Pancreas (tissue), 10 donors: ENCODE results near the gene HOXC4. TPM values are rescaled to one million over a fixed set of nuclear protein-coding genes. Genes with fewer than 3 reads are reported as not detected.
A peak's percentile ranks its signal among the peaks of the same experiment; 100 is the strongest.

Experiments used
- ATAC-seq, 4 donors: fragments of 200-7000 bp; cut with Tn5 transposase; one replicate each; pipeline versions ENCODE4 v1.8.0 to v1.9.1; 2020; ENCODE audit warnings: mild to moderate bottlenecking in 4 of 4, moderate library complexity in 4 of 4
- DNase-seq, 6 donors: peaks; one replicate each; pipeline ENCODE4 v3.0.0-alpha.2; 2020
- FAIRE-seq: peaks from 2 replicates; lab custom pipeline; 2012; peaks lifted over from hg19 to GRCh38; lab: Jason Lieb, UNC
- H3K27ac ChIP-seq, 4 donors: fragments of 200-600 bp; sonication (generic); 1 replicate in 3 of 4; 2 replicates in 1 of 4; pipeline versions ENCODE4 v1.5.0 to v1.8.0; 2020
- H3K27me3 ChIP-seq, 4 donors: fragments of 200-600 bp; one replicate each; pipeline ENCODE4 v1.8.0; 2021
- H3K36me3 ChIP-seq, 3 donors: fragments of 200-600 bp; sonication (generic) in 1 of 3; one replicate each; pipeline versions ENCODE4 v1.5.0 to v1.8.0; 2020 to 2021
- H3K4me1 ChIP-seq, 3 donors: fragments of 200-600 bp; one replicate each; pipeline ENCODE4 v1.8.0; 2021
- H3K4me3 ChIP-seq, 4 donors: fragments of 200-600 bp; sonication (generic) in 2 of 4; one replicate each; pipeline versions ENCODE4 v1.5.0 to v1.8.0; 2020 to 2021
- H3K9me3 ChIP-seq, 4 donors: fragments of 200-600 bp; one replicate each; pipeline ENCODE4 v1.8.0; 2021
- CTCF ChIP-seq, 4 donors: fragments of 200-600 bp; sonication (generic) in 3 of 4; IDR thresholded peaks; one replicate each; pipeline versions ENCODE4 v1.5.0 to v1.8.0; 2021; ENCODE audit warnings: antibody characterized with exemption in 4 of 4
- WGBS, 2 donors: extraction: QIAGEN DNeasy Blood & Tissue Kit; methylation state at CpG; one replicate each; pipeline ENCODE4 v1.1.7; 2013; 5-methylcytosine and 5-hydroxymethylcytosine counted together
- intact Hi-C, 3 donors: fragments of 100-400 bp; cut with DNase I; formaldehyde crosslinking; loops; one replicate each; pipeline versions ENCODE4 v1.11.1 to v1.14.2; 2022
- polyA plus RNA-seq, 2 donors: library from polyadenylated mRNA; stranded (reverse); fragments of 200-250 nt; gene quantifications; one replicate each; pipeline ENCODE4 v1.2.3, GENCODE V29; 2013
- total RNA-seq, 6 donors: library from RNA; stranded (reverse); fragmentation: NEBNext Ultra II Directional in 4 of 6; extraction: Animal tissue kit (Norgen Biotek cat#: 25700) in 4 of 6; gene quantifications; one replicate each; pipeline versions ENCODE4 v1.2.1 to v1.2.4, GENCODE V29; 2021 to 2023
- donor health status: healthy with polysubstance abuse.
- donor health status: DM: no; HTN: no; CAD: no; lungs with moderate emphysema.
- donor health status: DM: no; HTN: no; CAD: no.
- donor health status: control.
- donor health status: control.
- donor health status: Bipolar disorder and iron deficiency.
- donor health status: DM: yes; HTN: yes; CAD: no.
- donor health status: DM: no; HTN: no; CAD: no.
- donor health status: DM: no; HTN: no; CAD: no.
- donor health status: DM: yes; HTN: yes; CAD: no.

HOXC4 gene
- total RNA-seq (under 1 TPM in 3 of 6 donors, not detected in 3; 0.15 to 0.62 (median 0.23) TPM), polyA plus RNA-seq (under 1 TPM in 1 of 2 donors, not detected in 1; 0.27 TPM)

- 6 to 7% methylated on average over 51 to 52 of the region's 52 CpGs for WGBS, 2 donors
- H3K27ac ChIP-seq: no peak within 1 kb of the TSS
- peaks cover 0 to 21% (median 0%) of the 10 kb centered on the region in 4 donors for H3K27me3 ChIP-seq
- peak in 3 of 4 donors; percentile 59 to 81 (median 73) for ATAC-seq
- no peak for TF ChIP-seq CTCF (IDR thresholded peaks at IDR 0.05)
- no peaks in the 10 kb centered on the region for H3K36me3 ChIP-seq
- FAIRE-seq: no peak
- intact Hi-C loops: no loop called here
- no peaks in the 10 kb centered on the region for H3K4me1 ChIP-seq
- no peak for DNase-seq
- H3K4me3 ChIP-seq: peak within 1 kb of the TSS; percentile 5 to 38 (median 16)
- H3K9me3 ChIP-seq: no peaks in the 10 kb centered on the region
Observed at GRCh38 chr12:54053751-54054741, at the start of gene HOXC4. HOXC4 (plus strand) TSS chr12:54053835; CDS start chr12:54053923, 88 bp downstream.

- H3K27ac ChIP-seq: no peak overlapping the region
- no peak for TF ChIP-seq CTCF (IDR thresholded peaks at IDR 0.05)
- H3K9me3 ChIP-seq: no peaks in the 10 kb centered on the region
- FAIRE-seq (no peak), ATAC-seq (no peak), DNase-seq (no peak)
- peaks cover 0 to 67% (median 8%) of the 10 kb centered on the region in 4 donors for H3K27me3 ChIP-seq
- no peak overlapping the region for H3K4me3 ChIP-seq
- H3K36me3 ChIP-seq: no peaks in the 10 kb centered on the region
- peaks cover 0 to 5% (median 5%) of the 10 kb centered on the region in 3 donors for H3K4me1 ChIP-seq
- 16 to 23% methylated on average over 20 of the region's 20 CpGs for WGBS, 2 donors
- intact Hi-C loops: loop anchor here in 1 of 3 donors (10.0 kb wide), 1 partner anchor 191 kb away; no protein-coding TSS in a partner anchor
Observed at GRCh38 chr12:54004063-54004840, 49.4 kb upstream of the HOXC4 start.

- no peak overlapping the region for H3K4me3 ChIP-seq
- H3K27ac ChIP-seq: no peak overlapping the region
- FAIRE-seq: no peak
- no peaks in the 10 kb centered on the region for H3K9me3 ChIP-seq
- WGBS, 2 donors: 10 to 12% methylated on average over 31 of the region's 31 CpGs
- DNase-seq: no peak
- no peaks in the 10 kb centered on the region for H3K36me3 ChIP-seq
- intact Hi-C loops: loop anchor here (5.0 to 10.0 kb wide), 3 partner anchors 190 to 202 kb away; no protein-coding TSS in a partner anchor
- no peak for ATAC-seq
- H3K4me1 ChIP-seq: peaks cover 0 to 5% (median 5%) of the 10 kb centered on the region in 3 donors
- H3K27me3 ChIP-seq: peaks cover 0 to 68% (median 7%) of the 10 kb centered on the region in 4 donors
- no peak for TF ChIP-seq CTCF (IDR thresholded peaks at IDR 0.05)
Observed at GRCh38 chr12:54004841-54005530, 48.6 kb upstream of the HOXC4 start.

- Histone ChIP-seq H3K36me3 (no peaks in the 10 kb centered on the region), H3K27ac (no peak overlapping the region), H3K27me3 (peaks cover 0 to 68% (median 5%) of the 10 kb centered on the region in 4 donors), H3K9me3 (no peaks in the 10 kb centered on the region), H3K4me1 (peaks cover 0 to 5% (median 5%) of the 10 kb centered on the region in 3 donors), H3K4me3 (no peak overlapping the region)
- no peak for TF ChIP-seq CTCF (IDR thresholded peaks at IDR 0.05)
- intact Hi-C loops: loop anchor here (5.0 to 10.0 kb wide), 3 partner anchors 189 to 202 kb away; no protein-coding TSS in a partner anchor
- 3 to 4% methylated on average over 26 of the region's 26 CpGs for WGBS, 2 donors
- no peak for ATAC-seq
- no peak for DNase-seq
- FAIRE-seq: no peak
Observed at GRCh38 chr12:54005531-54005852, 48.1 kb upstream of the HOXC4 start.
